ENCODE results near the gene CREBBP.
A peak's percentile ranks its signal among the peaks of the same experiment; 100 is the strongest.

CREBBP gene

GRCh38 chr16:3792472-3793012 is 88.0 kb downstream of the CREBBP start:
- DNase-seq: no peak

GRCh38 chr16:3791701-3792100 is 88.8 kb downstream of the CREBBP start:
- no peak for DNase-seq

GRCh38 chr16:3789375-3790099 is 91.0 kb downstream of the CREBBP start:
- DNase-seq: peak; percentile 5

DNA sequence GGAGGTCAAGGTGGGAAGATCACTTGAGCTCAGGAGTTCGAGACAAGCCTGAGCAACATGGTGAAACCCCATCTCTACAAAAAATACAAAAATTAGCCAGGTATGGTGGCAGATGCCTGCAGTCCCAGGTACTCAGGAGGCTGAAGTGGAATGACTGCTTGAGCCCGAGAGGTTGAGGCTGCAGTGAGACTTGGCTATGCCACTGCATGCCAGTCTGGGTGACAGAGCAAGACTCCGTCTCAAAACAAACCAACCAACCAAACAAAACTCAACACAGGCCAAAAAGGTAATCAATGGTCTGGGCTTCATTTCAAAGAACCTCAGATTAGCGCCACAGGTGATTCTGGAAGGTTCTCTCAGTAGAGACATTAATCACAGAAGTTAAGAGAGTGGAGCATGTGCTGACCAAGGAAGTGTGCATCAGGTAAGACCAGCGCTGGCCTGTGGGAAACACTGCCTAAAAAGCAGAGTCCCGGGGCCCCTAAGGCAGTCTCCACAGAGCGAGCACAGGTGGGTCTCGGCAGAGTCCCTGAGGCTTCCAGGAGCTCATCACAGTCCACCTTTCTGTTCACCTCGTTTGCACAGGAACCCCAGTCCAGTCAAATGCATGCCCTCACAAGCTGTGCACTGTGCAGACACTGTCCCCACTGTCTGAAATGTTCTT is 91.7 kb downstream of the CREBBP start:
- no peak for DNase-seq

DNA sequence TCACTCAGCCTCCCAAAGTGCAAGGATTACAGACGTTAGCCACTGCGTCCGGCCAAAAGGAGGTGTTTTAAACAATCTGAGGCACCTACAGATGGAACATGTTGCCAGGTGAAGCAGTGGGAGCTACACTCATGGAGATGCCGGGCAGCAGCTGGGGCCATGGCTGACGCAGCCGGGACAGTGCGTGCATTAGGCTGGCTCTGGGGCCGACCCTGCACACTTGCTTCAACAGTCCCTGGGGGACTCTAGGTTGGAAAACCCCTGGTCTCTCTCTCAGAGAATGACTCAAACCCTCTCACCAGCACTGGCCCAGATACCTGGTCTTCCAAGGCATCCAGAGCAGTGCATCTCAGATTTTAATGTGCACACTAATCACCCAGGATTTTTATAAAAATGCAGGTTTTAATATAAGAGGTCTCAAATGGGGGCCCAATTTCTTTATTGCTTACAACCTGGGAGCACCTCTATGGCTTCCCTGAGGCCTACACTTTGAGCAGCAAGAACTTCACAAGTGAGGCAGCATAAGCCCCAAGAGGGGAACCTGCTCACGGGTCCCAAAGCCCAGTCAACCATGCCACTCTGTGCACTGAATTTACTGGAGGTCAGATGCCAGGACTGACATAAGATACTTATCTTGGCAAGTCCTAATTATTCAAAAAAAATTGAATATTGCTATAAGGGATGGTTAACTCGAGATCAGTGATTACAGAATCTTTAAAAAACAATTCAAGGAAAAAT is 92.4 kb downstream of the CREBBP start:
- no peak for DNase-seq

GRCh38 chr16:3785413-3785812 is 95.1 kb downstream of the CREBBP start:
- no peak for DNase-seq

- no peak for DNase-seq
These were observed 97.0 kb downstream of the CREBBP start for GRCh38 chr16:3783516-3783915.

DNA sequence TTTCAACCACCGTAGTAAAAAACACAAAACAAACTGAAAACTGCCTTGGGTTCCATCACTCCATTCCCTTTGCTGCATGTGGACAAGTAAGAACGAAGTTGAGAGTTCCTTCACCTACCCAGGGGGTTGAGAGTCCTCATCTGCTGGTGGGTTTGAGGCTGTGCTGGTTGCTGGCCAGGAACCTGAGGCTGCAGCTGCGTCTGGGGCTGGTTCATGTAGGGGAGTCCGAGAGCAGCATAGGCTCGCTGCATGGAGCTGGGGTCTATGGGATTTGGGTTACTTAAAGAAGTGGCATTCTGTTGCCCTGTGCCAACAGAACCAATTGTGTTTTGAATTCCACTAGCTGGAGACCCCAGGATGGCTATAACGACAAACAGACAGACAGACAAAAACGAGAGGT is 97.9 kb downstream of the CREBBP start:
- DNase-seq: no peak

- no peak for DNase-seq
These were observed 99.1 kb downstream of the CREBBP start for GRCh38 chr16:3781421-3781820.

DNA sequence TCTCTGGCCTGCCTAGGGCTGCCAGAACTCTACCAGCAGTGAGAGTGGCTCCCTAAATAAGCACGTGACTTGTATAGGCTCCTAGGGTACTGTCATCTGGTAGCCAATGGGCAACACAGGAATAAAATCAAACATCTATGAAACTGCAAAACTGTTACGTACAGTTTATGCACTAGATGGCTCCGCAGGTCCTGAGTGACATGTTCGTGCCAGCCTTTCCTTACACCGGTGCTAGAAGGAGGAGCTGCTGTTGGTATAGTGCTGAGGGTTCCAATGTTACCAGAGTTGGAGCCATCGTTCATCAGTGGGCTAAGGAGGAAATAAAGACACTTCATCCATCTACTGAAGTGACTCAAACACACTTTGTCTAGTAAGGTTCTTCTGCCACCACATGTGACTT is 99.9 kb downstream of the CREBBP start:
- peak; percentile 14 for DNase-seq

DNA sequence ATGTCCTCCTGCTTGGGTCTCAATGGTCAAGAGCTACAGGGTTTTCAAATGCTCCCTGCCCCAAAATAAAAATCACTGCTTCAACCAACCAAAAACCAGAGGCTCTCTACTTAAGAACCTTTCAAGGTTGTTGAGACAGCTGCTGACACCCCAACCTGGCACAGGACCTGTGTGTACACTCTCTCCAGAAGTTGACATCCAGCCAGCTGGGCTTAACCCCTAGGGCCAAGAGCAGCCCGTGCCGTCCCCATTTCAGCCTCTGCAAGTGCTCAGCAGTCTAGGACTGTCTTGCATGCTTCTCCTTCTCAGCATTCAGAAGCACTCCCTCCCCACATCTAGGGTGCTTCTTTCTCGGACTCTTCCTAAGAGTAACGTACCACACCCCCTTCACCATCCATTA is 104.2 kb downstream of the CREBBP start:
- DNase-seq: no peak

DNA sequence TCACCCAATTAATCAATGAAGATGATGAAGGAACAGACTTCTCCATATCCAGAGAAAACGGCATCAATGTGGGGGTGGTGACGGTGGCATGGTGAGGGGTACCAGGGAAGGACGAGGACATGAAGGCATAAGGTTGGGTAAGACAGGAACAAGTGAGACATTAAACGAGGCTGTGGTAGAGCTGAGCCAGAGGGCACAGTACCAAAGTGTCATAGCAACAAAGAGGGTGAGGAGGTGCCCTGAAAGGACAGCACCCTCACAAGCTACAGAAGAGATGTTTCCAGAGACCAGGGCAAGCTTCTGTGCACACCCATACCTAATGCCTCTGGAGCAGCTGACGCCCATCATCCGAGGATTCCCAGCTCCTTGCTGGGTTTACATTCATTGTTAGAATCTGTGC is 105.7 kb downstream of the CREBBP start:
- DNase-seq: no peak

GRCh38 chr16:3774156-3774767 is 106.3 kb downstream of the CREBBP start:
- no peak for DNase-seq

DNA sequence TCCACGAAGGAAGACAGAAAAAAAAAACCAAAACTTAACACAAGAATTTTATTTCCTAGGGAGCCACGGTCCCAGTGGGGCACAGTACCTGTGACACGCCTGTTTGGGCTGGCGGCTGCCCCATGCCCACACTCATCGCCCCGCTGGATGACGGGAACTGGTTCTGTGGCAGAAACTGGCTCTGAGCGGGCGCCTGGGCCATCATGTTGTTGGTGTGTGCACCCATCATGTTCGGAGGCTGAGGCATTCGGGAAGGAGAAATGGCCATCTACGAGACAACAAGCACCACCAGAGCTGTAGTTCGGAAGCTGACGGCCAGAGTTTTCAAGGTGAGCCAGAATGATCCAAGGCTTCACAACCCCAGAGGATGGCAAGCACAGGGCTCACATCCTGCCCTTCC is 106.8 kb downstream of the CREBBP start:
- DNase-seq: no peak

GRCh38 chr16:3771513-3771912 is 109.0 kb downstream of the CREBBP start:
- DNase-seq: no peak

DNA sequence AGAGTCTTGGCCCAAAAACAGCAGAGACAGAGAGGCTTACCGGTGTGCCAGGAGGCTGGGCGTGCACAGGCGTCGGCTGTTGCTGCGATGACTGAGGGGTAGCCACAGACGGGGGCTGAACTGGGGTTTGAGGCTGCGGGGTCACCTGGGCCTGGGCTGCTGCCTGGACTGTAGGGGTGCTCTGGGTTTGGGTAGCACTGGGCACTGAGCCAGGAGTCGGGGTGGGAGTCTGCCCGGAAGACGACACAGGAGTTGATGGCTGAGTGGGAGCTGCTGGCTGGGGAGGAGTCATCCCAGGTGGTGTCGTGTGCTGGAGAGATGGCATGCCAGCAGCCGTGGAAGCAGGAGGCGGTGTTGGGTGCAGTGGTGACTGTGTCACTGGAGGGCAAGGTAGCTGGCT is 110.0 kb downstream of the CREBBP start:
- DNase-seq: no peak

- no peak for DNase-seq
These were observed 110.6 kb downstream of the CREBBP start for GRCh38 chr16:3769942-3770341.

GRCh38 chr16:3769013-3769412 is 111.5 kb downstream of the CREBBP start:
- DNase-seq: no peak

DNA sequence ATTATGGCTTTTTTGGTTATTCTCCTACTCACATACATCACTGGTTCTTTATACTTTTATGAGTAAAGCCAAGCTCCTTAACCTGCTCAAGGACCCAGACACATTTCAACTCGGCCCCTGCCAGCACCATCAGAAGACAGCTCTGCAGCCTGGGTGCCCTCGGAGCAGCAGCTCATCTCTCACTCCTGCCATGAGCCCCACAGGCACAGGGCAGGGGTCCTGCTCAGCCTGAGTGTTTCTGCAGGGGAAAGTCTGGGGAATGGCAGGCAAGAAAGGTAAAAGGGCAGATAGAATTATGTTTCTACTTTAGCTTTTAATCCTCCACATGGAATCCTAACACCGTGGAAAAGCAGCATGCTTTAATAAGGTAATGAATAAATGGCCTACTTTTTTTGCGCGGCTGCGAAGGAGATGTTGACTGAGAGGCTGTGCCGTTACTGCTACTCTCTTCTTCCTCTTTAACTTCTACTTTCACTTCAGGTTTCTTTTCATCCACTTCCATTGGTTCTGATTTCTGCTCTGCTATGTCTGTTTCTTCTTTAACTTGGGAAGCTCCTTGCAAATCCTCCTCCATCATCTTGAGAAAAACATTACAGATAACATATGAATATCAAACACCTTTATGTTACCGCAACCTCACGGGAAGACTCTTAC is 113.1 kb downstream of the CREBBP start:
- no peak for DNase-seq

- no peak for DNase-seq
These were observed 114.3 kb downstream of the CREBBP start for GRCh38 chr16:3766177-3766576.

GRCh38 chr16:3764409-3764808 is 116.1 kb downstream of the CREBBP start:
- DNase-seq: no peak

GRCh38 chr16:3762107-3762750 is 118.3 kb downstream of the CREBBP start:
- DNase-seq: no peak

All from OCI-M1 (cell line).